Keratinocyte (primary cell): Measurements from ENCODE around the gene CCDC60. TPM values are rescaled to one million over a fixed set of nuclear protein-coding genes. Genes with fewer than 3 reads are reported as not detected.

Experiments used
- DNase-seq: peaks from one replicate; pipeline ENCODE4 v3.0.0-alpha.2; 2011; ENCODE audit warnings: low read depth, missing footprints, low spot score
- FAIRE-seq: peaks from 2 replicates; lab custom pipeline; 2011; peaks lifted over from hg19 to GRCh38; lab: Jason Lieb, UNC
- H2AFZ ChIP-seq: 2 replicates; pipeline ENCODE4 v1.6.0; 2012; ENCODE audit warnings: low read length, control low read depth, inconsistent platforms; ENCODE audit not compliant: control insufficient read depth
- H3K27ac ChIP-seq: 2 replicates; pipeline ENCODE4 v1.5.1; 2011; ENCODE audit warnings: low read length; ENCODE audit not compliant: control insufficient read depth, insufficient read depth
- H3K27me3 ChIP-seq: 3 replicates; pipeline ENCODE4 v1.6.0; 2011; ENCODE audit warnings: low read length; ENCODE audit not compliant: control insufficient read depth, insufficient read depth; ENCODE audit errors: extremely low read depth
- H3K36me3 ChIP-seq, 2 experiments: 2 replicates in 1 of 2; 3 replicates in 1 of 2; pipeline ENCODE4 v1.5.1; 2011; ENCODE audit warnings: low read length in 2 of 2, mild to moderate bottlenecking in 1 of 2; ENCODE audit not compliant: control insufficient read depth in 2 of 2, insufficient read depth in 2 of 2; ENCODE audit errors: extremely low read depth in 1 of 2
- H3K4me1 ChIP-seq: 3 replicates; pipeline ENCODE4 v1.5.1; 2011; ENCODE audit warnings: low read length; ENCODE audit not compliant: control insufficient read depth, insufficient read depth; ENCODE audit errors: extremely low read depth
- H3K4me2 ChIP-seq: 3 replicates; pipeline ENCODE4 v1.6.0; 2011; ENCODE audit warnings: low read depth, low read length; ENCODE audit not compliant: control insufficient read depth, insufficient read depth; ENCODE audit errors: extremely low read depth
- H3K4me3 ChIP-seq, 3 experiments: fragments of 200-600 bp in 1 of 3; sonication (generic) in 1 of 3; 2 replicates in 2 of 3; 3 replicates in 1 of 3; pipeline ENCODE4 v1.5.1; 2011 to 2016; ENCODE audit warnings: low read length in 3 of 3, mild to moderate bottlenecking in 3 of 3, control low read depth in 2 of 3, inconsistent platforms in 1 of 3, low read depth in 1 of 3, mixed read lengths in 1 of 3, mixed run types in 1 of 3, moderate library complexity in 1 of 3; ENCODE audit not compliant: control insufficient read depth in 2 of 3, insufficient read depth in 2 of 3; ENCODE audit errors: extremely low read depth in 1 of 3
- H3K79me2 ChIP-seq: 2 replicates; pipeline ENCODE4 v1.6.0; 2012; ENCODE audit warnings: low read length; ENCODE audit not compliant: control insufficient read depth, insufficient read depth
- H3K9ac ChIP-seq: 3 replicates; pipeline ENCODE4 v1.6.0; 2011; ENCODE audit warnings: low read length; ENCODE audit not compliant: control insufficient read depth, insufficient read depth; ENCODE audit errors: extremely low read depth
- H3K9me1 ChIP-seq: 3 replicates; pipeline ENCODE4 v1.6.0; 2011; ENCODE audit warnings: low read length; ENCODE audit not compliant: control insufficient read depth, insufficient read depth; ENCODE audit errors: extremely low read depth
- H3K9me3 ChIP-seq: 2 replicates; pipeline ENCODE4 v1.5.1; 2012; ENCODE audit warnings: low read depth, low read length; ENCODE audit not compliant: control insufficient read depth
- H4K20me1 ChIP-seq: 3 replicates; pipeline ENCODE4 v1.6.0; 2011; ENCODE audit warnings: low read length; ENCODE audit not compliant: control insufficient read depth, insufficient read depth; ENCODE audit errors: extremely low read depth
- EZH2 ChIP-seq: IDR thresholded peaks from one replicate; pipeline ENCODE4 v1.6.1; 2012; ENCODE audit warnings: inconsistent platforms, mild to moderate bottlenecking, low read length, moderate library complexity
- dilution Hi-C: fragments of 300-500 bp; cut with MboI; formaldehyde crosslinking; loops from one replicate; pipeline ENCODE4 v1.7.0; 2020; ENCODE audit warnings: low sequenced_read_pairs; ENCODE audit not compliant: extremely low pct_ligation_motif_present
- polyA plus RNA-seq, 5 experiments: library from polyadenylated mRNA; depleted of rRNA in 3 of 5; stranded (reverse) in 3 of 5; stranded (forward) in 1 of 5; unstranded in 1 of 5; fragments of >200 nt; gene quantifications; 1 replicate in 1 of 5; 2 replicates in 3 of 5; 3 replicates in 1 of 5; pipeline versions ENCODE4 v1.2.1 to v1.2.3, GENCODE V29; 2011 to 2012; ENCODE audit warnings: missing spikeins in 2 of 5, low read depth in 1 of 5, low replicate concordance in 1 of 5
- TF ChIP-seq, protein P1 (sequence below), 3 experiments: IDR thresholded peaks in 1 of 3; conservative IDR thresholded peaks in 1 of 3; optimal IDR thresholded peaks in 1 of 3; 2 replicates in 2 of 3; 3 replicates in 1 of 3; pipeline versions ENCODE3 to v1.5.1; 2011; ENCODE audit warnings: low read length in 3 of 3, mild to moderate bottlenecking in 3 of 3, moderate library complexity in 2 of 3, control low read depth in 1 of 3, inconsistent platforms in 1 of 3; ENCODE audit not compliant: insufficient read depth in 2 of 3; ENCODE audit errors: extremely low read depth in 1 of 3

CCDC60 gene
- polyA plus RNA-seq, 1 donor (not counting 4 experiments of a cell fraction or from before 2014, with no cell fraction given): 0.09 TPM

DNA sequence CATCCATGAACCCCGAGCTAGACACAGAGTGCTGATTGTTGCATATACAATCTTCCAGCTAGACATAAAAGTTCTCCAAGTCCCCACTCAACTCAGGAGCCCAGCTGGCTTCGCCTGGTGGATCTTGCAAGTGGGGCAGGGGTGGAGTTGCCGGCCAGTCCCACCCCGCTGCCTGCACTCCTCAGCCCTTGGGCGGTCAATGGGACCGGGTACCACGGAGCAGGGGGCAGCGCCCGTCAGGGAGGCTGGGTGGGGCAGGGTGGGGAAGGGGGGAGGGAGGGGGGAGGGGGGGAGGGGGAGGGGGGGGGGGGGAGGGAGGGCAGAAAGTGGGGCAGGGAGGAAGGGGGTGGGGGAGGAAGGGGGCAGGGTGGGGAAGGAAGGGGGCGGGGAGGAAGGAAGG, 63.0 kb downstream of the CCDC60 start:
- H3K79me2 ChIP-seq: no peaks in the 10 kb centered on the region
- no peak for DNase-seq
- H3K27me3 ChIP-seq: no peaks in the 10 kb centered on the region
- H3K27ac ChIP-seq: no peak overlapping the region
- no peak overlapping the region for H3K4me2 ChIP-seq
- H3K9ac ChIP-seq: no peak overlapping the region
- no peak for TF ChIP-seq EZH2
- TF ChIP-seq, protein P1, sequence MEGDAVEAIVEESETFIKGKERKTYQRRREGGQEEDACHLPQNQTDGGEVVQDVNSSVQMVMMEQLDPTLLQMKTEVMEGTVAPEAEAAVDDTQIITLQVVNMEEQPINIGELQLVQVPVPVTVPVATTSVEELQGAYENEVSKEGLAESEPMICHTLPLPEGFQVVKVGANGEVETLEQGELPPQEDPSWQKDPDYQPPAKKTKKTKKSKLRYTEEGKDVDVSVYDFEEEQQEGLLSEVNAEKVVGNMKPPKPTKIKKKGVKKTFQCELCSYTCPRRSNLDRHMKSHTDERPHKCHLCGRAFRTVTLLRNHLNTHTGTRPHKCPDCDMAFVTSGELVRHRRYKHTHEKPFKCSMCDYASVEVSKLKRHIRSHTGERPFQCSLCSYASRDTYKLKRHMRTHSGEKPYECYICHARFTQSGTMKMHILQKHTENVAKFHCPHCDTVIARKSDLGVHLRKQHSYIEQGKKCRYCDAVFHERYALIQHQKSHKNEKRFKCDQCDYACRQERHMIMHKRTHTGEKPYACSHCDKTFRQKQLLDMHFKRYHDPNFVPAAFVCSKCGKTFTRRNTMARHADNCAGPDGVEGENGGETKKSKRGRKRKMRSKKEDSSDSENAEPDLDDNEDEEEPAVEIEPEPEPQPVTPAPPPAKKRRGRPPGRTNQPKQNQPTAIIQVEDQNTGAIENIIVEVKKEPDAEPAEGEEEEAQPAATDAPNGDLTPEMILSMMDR (optimal IDR thresholded peaks at IDR 0.05 in 1 of 3, IDR thresholded peaks at IDR 0.05 in 1 of 3, conservative IDR thresholded peaks at IDR 0.05 in 1 of 3; ENCODE audit: extremely low read depth in 1 of 3, insufficient read depth in 2 of 3, low read length in 3 of 3): no peak
- no peak overlapping the region for H3K4me3 ChIP-seq
- dilution Hi-C loops: no loop called here
- H3K4me1 ChIP-seq: no peaks in the 10 kb centered on the region
- H2AFZ ChIP-seq: no peak overlapping the region
- H3K36me3 ChIP-seq: no peaks in the 10 kb centered on the region
- no peaks in the 10 kb centered on the region for H4K20me1 ChIP-seq
- FAIRE-seq: no peak
- no peaks in the 10 kb centered on the region for H3K9me1 ChIP-seq
- H3K9me3 ChIP-seq: no peaks in the 10 kb centered on the region

DNA sequence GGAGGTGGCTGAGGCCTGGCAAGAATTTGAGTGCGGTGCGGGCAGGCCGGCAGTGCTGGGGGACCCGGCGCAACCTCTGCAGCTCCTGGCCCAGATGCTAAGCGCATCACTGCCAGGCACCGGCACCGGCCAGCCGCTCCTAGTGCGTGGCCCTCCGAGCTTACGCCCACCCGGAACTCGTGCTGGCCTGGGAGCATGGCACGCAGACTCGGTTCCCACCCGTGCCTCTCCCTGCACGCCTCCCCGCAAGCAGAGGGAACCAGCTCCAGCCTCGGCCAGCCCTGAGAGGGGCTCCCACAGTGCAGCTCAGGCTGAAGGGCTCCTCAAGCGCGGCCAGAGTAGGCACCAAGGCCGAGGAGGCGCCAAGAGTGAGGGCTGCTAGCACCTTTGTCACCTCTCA, 63.7 kb downstream of the CCDC60 start:
- Histone ChIP-seq H3K27me3 (no peaks in the 10 kb centered on the region), H3K9ac (no peak overlapping the region), H4K20me1 (no peaks in the 10 kb centered on the region), H3K36me3 (no peaks in the 10 kb centered on the region), H3K79me2 (no peaks in the 10 kb centered on the region), H2AFZ (no peak overlapping the region), H3K4me1 (no peaks in the 10 kb centered on the region), H3K9me1 (no peaks in the 10 kb centered on the region), H3K27ac (no peak overlapping the region), H3K4me3 (no peak overlapping the region), H3K9me3 (no peaks in the 10 kb centered on the region), H3K4me2 (no peak overlapping the region)
- FAIRE-seq (no peak), DNase-seq (no peak)
- dilution Hi-C loops: no loop called here
- no peak for TF ChIP-seq EZH2
- TF ChIP-seq, protein P1 (optimal IDR thresholded peaks at IDR 0.05 in 1 of 3, IDR thresholded peaks at IDR 0.05 in 1 of 3, conservative IDR thresholded peaks at IDR 0.05 in 1 of 3; ENCODE audit: extremely low read depth in 1 of 3, insufficient read depth in 2 of 3, low read length in 3 of 3): no peak
